HG03196 (cell line): ENCODE results near the gene RGL2.
A peak's percentile ranks its signal among the peaks of the same experiment; 100 is the strongest.
"Not testable (repeated sequence)": the region's sequence is repeated elsewhere in the genome, so short reads cannot be mapped to it uniquely, and the experiment has no call there.

Experiments used
- ATAC-seq: cut with Tn5 transposase; IDR thresholded peaks from one replicate; pipeline ENCODE4 v1.9.1; 2021; ENCODE audit not compliant: unreplicated experiment

RGL2 gene

GRCh38 chr6:33298773-33299236 is at the start of gene RGL2:
Gene RGL2, minus strand, starts transcription at chr6:33298942. Its CDS starts 332 bp downstream, at chr6:33298610.
- ATAC-seq, result peak; percentile 28

- ATAC-seq, result no peak
Observed at GRCh38 chr6:33347816-33348215, 49.1 kb upstream of the RGL2 start.

- not testable (repeated sequence) for ATAC-seq
Observed at GRCh38 chr6:33346972-33347371, 48.2 kb upstream of the RGL2 start.

- no peak for ATAC-seq
Observed at GRCh38 chr6:33344701-33345697, 46.3 kb upstream of the RGL2 start.

- ATAC-seq, result peak; percentile 51
Observed at GRCh38 chr6:33343953-33344611, 45.3 kb upstream of the RGL2 start.

GRCh38 chr6:33343606-33343952 is 44.8 kb upstream of the RGL2 start:
- ATAC-seq, result not testable (repeated sequence)

- no peak for ATAC-seq
Observed at GRCh38 chr6:33339193-33339592, 40.5 kb upstream of the RGL2 start.

GRCh38 chr6:33336495-33336894 is 37.8 kb upstream of the RGL2 start:
- ATAC-seq, result no peak

- ATAC-seq, result no peak
Observed at GRCh38 chr6:33335916-33336315, 37.2 kb upstream of the RGL2 start.

- ATAC-seq, result no peak
Observed at GRCh38 chr6:33333666-33334065, 34.9 kb upstream of the RGL2 start.

GRCh38 chr6:33330736-33331135 is 32.0 kb upstream of the RGL2 start:
- ATAC-seq, result no peak

GRCh38 chr6:33329058-33329457 is 30.3 kb upstream of the RGL2 start:
- ATAC-seq, result no peak

GRCh38 chr6:33324125-33324524 is 25.4 kb upstream of the RGL2 start:
- no peak for ATAC-seq

GRCh38 chr6:33323623-33323948 is 24.8 kb upstream of the RGL2 start:
- ATAC-seq, result peak; percentile 19

GRCh38 chr6:33321227-33321626 is 22.5 kb upstream of the RGL2 start:
- ATAC-seq, result no peak

- ATAC-seq, result no peak
Observed at GRCh38 chr6:33320315-33321181, 21.8 kb upstream of the RGL2 start.

GRCh38 chr6:33319939-33320314 is 21.2 kb upstream of the RGL2 start:
- ATAC-seq, result no peak

- ATAC-seq, result no peak
Observed at GRCh38 chr6:33318426-33319073, 19.8 kb upstream of the RGL2 start.

GRCh38 chr6:33317669-33318425 is 19.1 kb upstream of the RGL2 start, which contains the start of gene ZBTB22:
Gene ZBTB22, minus strand, starts transcription at chr6:33317744. Its CDS starts 828 bp downstream, at chr6:33316916.
- ATAC-seq, result peak; percentile 35

- ATAC-seq, result no peak
Observed at GRCh38 chr6:33317419-33317668, 18.6 kb upstream of the RGL2 start.
